HepG2 (cell line): ENCODE measurements around the gene TP53AIP1. TPM values are rescaled to one million over a fixed set of nuclear protein-coding genes. Genes with fewer than 3 reads are reported as not detected.

Experiments used
- ATAC-seq: fragments of 200-7000 bp; cut with Tn5 transposase; 3 replicates; pipeline ENCODE4 v1.9.1; 2020; ENCODE audit warnings: mild to moderate bottlenecking, moderate library complexity
- BruUV-seq: library from RNA; stranded (reverse); fragments of 400-500 nt; replicated peaks from 2 replicates; lab custom pipeline; 2021; lab: Mats Ljungman, UMichigan
- CTCF ChIA-PET: fragments of 300-600 bp; formaldehyde crosslinking; extraction: SDS; loops from one replicate; lab custom pipeline; 2021; ENCODE audit warnings: low total read pairs, inconsistent platforms, low intra/inter-chr PET ratio; lab: Yijun Ruan, JAX
- POLR2A ChIA-PET: fragments of 350-600 bp; sonication (Branson Sonifier 250); formaldehyde crosslinking; loops from one replicate; lab custom pipeline; 2020; ENCODE audit warnings: antibody characterized with exemption, inconsistent platforms; lab: Yijun Ruan, JAX
- DNase-seq: peaks from one replicate; pipeline ENCODE4 v3.0.0-alpha.2; 2015; ENCODE audit warnings: low spot score
- FAIRE-seq: peaks from 3 replicates; lab custom pipeline; 2011; peaks lifted over from hg19 to GRCh38; lab: Jason Lieb, UNC
- H2AFZ ChIP-seq: one replicate; pipeline ENCODE4 v1.6.1; 2011; ENCODE audit warnings: low read length, inconsistent platforms
- H3K27ac ChIP-seq: fragments of 300-600 bp; 3 replicates; pipeline ENCODE4 v1.8.0; 2011; ENCODE audit warnings: mixed run types, mild to moderate bottlenecking, mixed read lengths, low read length, inconsistent platforms; ENCODE audit not compliant: insufficient read depth; ENCODE audit errors: extremely low read length
- H3K27me3 ChIP-seq, 2 experiments: fragments of 200-600 bp in 1 of 2; 2 replicates in 1 of 2; 3 replicates in 1 of 2; pipeline versions ENCODE4 v1.6.0 to v1.8.0; 2011; ENCODE audit warnings: low read length in 2 of 2, mild to moderate bottlenecking in 2 of 2, moderate library complexity in 2 of 2, inconsistent platforms in 1 of 2; ENCODE audit not compliant: insufficient read depth in 2 of 2, control insufficient read depth in 1 of 2
- H3K36me3 ChIP-seq, 2 experiments: fragments of 200-600 bp in 1 of 2; replicated peaks in 1 of 2; 2 replicates in 1 of 2; 3 replicates in 1 of 2; pipeline versions ENCODE4 v1.5.1 to v1.8.0; 2011; ENCODE audit warnings: low read length in 2 of 2, inconsistent platforms in 1 of 2; ENCODE audit not compliant: insufficient read depth in 2 of 2, control insufficient read depth in 1 of 2
- H3K4me1 ChIP-seq: 2 replicates; pipeline ENCODE4 v1.5.1; 2012; ENCODE audit warnings: low read length, inconsistent platforms; ENCODE audit not compliant: insufficient read depth
- H3K4me2 ChIP-seq: 2 replicates; pipeline ENCODE4 v1.6.0; 2011; ENCODE audit warnings: low read depth, low read length, inconsistent platforms
- H3K4me3 ChIP-seq, 3 experiments: fragments of 200-600 bp in 1 of 3; sonication (generic), shearing (Covaris generic) in 1 of 3; replicated peaks in 1 of 3; 2 replicates each; pipeline ENCODE4 v1.5.1; 2011 to 2016; ENCODE audit warnings: low read length in 3 of 3, inconsistent platforms in 2 of 3, low read depth in 2 of 3, mild to moderate bottlenecking in 2 of 3, control low read depth in 1 of 3, mixed read lengths in 1 of 3; ENCODE audit not compliant: insufficient read depth in 1 of 3
- H3K79me2 ChIP-seq: one replicate; pipeline ENCODE4 v1.6.1; 2011; ENCODE audit warnings: low read length, inconsistent platforms; ENCODE audit not compliant: insufficient read depth
- H3K9ac ChIP-seq: 2 replicates; pipeline ENCODE4 v1.6.0; 2011; ENCODE audit warnings: mild to moderate bottlenecking, low read depth, low read length, inconsistent platforms; ENCODE audit not compliant: insufficient read depth
- H3K9me3 ChIP-seq: 2 replicates; pipeline ENCODE4 v1.5.1; 2012; ENCODE audit warnings: mild to moderate bottlenecking, low read length
- H4K20me1 ChIP-seq: 2 replicates; pipeline ENCODE4 v1.6.0; 2011; ENCODE audit warnings: inconsistent platforms, mild to moderate bottlenecking, low read length, moderate library complexity; ENCODE audit not compliant: insufficient read depth
- ISL2 ChIP-seq: sonication (generic); formaldehyde crosslinking; IDR thresholded peaks from 2 replicates; pipeline ENCODE4 v1.5.0; 2020; ENCODE audit warnings: missing genetic modification reagents
- KDM5B ChIP-seq: sonication (generic); formaldehyde crosslinking; IDR thresholded peaks from 2 replicates; pipeline ENCODE4 v1.4.0; 2020; ENCODE audit warnings: missing genetic modification reagents, mild to moderate bottlenecking, borderline replicate concordance
- NFIB ChIP-seq: sonication (generic); formaldehyde crosslinking; IDR thresholded peaks from 2 replicates; pipeline ENCODE4 v1.9.0; 2021; ENCODE audit warnings: missing genetic modification reagents, mild to moderate bottlenecking, borderline replicate concordance
- NR2F2 ChIP-seq: IDR thresholded peaks from 2 replicates; pipeline ENCODE4 v1.6.1; 2012; ENCODE audit warnings: low read depth, inconsistent platforms, borderline replicate concordance
- SYNCRIP ChIP-seq: fragments of 200-400 bp; formaldehyde crosslinking; IDR thresholded peaks from 2 replicates; pipeline ENCODE4 v1.6.1; 2018; ENCODE audit warnings: mild to moderate bottlenecking, low read depth, low read length; ENCODE audit not compliant: insufficient read depth
- THAP11 ChIP-seq: IDR thresholded peaks from 2 replicates; pipeline ENCODE4 v1.6.1; 2016; ENCODE audit warnings: missing biosample characterization, missing genetic modification reagents
- U2AF2 ChIP-seq: fragments of 200-400 bp; formaldehyde crosslinking; IDR thresholded peaks from 2 replicates; pipeline ENCODE4 v1.6.1; 2017; ENCODE audit warnings: low read depth, mild to moderate bottlenecking, low read length
- ZNF33B ChIP-seq: sonication (generic); formaldehyde crosslinking; IDR thresholded peaks from 2 replicates; pipeline ENCODE4 v1.5.1; 2020; ENCODE audit warnings: mild to moderate bottlenecking, missing genetic modification reagents
- ZSCAN22 ChIP-seq: sonication (generic); formaldehyde crosslinking; IDR thresholded peaks from 2 replicates; pipeline ENCODE4 v1.4.0; 2020; ENCODE audit warnings: mild to moderate bottlenecking, missing genetic modification reagents
- WGBS: methylation state at CpG from one replicate; pipeline ENCODE4 v1.1.6; 2017; ENCODE audit warnings: low lambda C conversion rate; 5-methylcytosine and 5-hydroxymethylcytosine counted together
- in situ Hi-C: cut with HindIII; loops from 2 replicates; pipeline ENCODE4 v1.10.0; 2017; ENCODE audit warnings: low pct_unique_long_range_greater_than_20kb; ENCODE audit not compliant: extremely low pct_ligation_motif_present
- intact Hi-C: fragments of 100-400 bp; cut with micrococcal nuclease; formaldehyde crosslinking; loops from one replicate; pipeline ENCODE4 v1.10.0; 2022; ENCODE audit not compliant: unreplicated experiment
- polyA plus RNA-seq, 8 experiments: library from polyadenylated mRNA; depleted of rRNA in 3 of 8; stranded (reverse) in 7 of 8; unstranded in 1 of 8; fragments of >200 nt; fragmentation: Illumina TruSeq in 4 of 8; extraction: Trizol in 4 of 8; gene quantifications; 2 replicates each; pipeline versions ENCODE4 v1.2.1 to v1.2.3, GENCODE V29; 2011 to 2016; ENCODE audit warnings: low read depth in 4 of 8, missing spikeins in 1 of 8, mixed read lengths in 1 of 8; ENCODE audit not compliant: insufficient read depth in 1 of 8
- total RNA-seq, 5 experiments: library from RNA; depleted of rRNA; stranded (reverse); fragments of >200 nt; fragmentation: Illumina TruSeq; extraction: Trizol; gene quantifications; 2 replicates each; pipeline ENCODE4 v1.2.3, GENCODE V29; 2016; ENCODE audit warnings: low read depth in 1 of 5
- TF ChIP-seq, protein P1 (sequence below): IDR thresholded peaks from 2 replicates; pipeline ENCODE4 v1.6.1; 2012; ENCODE audit warnings: low read length, improper control_type of control experiment
- TF ChIP-seq, protein P2 (sequence below): sonication (generic); formaldehyde crosslinking; IDR thresholded peaks from 2 replicates; pipeline ENCODE4 v1.8.0; 2022; ENCODE audit warnings: mild to moderate bottlenecking, missing genetic modification reagents, moderate library complexity

The TP53AIP1 gene
- total and polyA plus RNA-seq, 2 of the 13 experiments (the other 11 are each of a cell fraction or from before 2014, with no cell fraction given): 0.11 TPM; not detected in 1

DNA sequence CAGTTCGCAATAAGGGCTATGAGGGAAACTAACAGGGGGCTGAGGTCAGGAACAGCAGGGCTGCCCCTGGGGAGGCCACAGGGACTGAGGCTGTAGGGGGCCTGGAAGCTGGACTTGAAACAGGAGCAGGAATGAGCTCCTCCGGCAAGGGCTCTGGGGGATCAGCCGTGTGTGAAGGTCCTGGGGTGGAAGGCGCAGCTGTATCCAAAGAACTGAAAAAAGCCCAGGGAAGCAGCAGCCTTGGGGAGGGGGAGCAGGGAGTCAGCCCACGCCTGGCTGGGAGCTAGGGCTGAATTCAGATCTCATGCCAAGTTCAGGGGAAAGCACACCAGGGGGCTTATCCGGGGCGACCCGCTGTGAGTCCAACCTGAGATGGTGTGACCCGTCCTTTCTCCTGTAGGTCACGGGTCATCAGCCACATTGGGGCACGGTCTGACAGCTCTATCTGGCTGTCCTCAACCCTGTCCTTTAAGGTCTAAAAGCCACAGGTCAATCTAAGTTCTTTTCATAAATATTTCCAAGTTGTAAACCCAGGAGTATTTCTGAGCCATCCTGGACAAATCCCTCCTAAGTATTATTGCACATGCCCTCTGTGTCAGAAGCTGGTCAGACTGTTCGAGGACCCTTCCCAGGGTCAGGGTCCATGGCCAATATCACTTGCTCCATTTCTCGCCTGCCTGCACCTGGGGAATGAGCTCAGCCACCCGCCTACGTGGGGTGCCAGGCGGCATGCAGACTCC lies 18.0 kb downstream of the TP53AIP1 start:
- Histone ChIP-seq H3K4me3 (no peak overlapping the region), H3K4me1 (no peaks in the 10 kb centered on the region), H3K9ac (no peak overlapping the region), H2AFZ (no peak overlapping the region), H3K27me3 (peaks cover 2 to 54% of the 10 kb centered on the region in 2 experiments), H3K36me3 (no peaks in the 10 kb centered on the region), H3K9me3 (no peaks in the 10 kb centered on the region), H3K79me2 (no peaks in the 10 kb centered on the region), H3K27ac (no peak overlapping the region), H3K4me2 (no peak overlapping the region), H4K20me1 (no peaks in the 10 kb centered on the region)
- intact Hi-C loops: no loop called here
- CTCF ChIA-PET: no interaction called here
- in situ Hi-C loops: no loop called here
- TF ChIP-seq ZNF33B (CRISPR knock-in tag) (no peak), THAP11 (CRISPR knock-in tag) (no peak), NR2F2 (no peak), ISL2 (CRISPR knock-in tag) (no peak), U2AF2 (no peak), NFIB (CRISPR knock-in tag) (no peak), SYNCRIP (no peak), ZSCAN22 (CRISPR knock-in tag) (no peak), KDM5B (CRISPR knock-in tag) (no peak)
- TF ChIP-seq, protein P1, sequence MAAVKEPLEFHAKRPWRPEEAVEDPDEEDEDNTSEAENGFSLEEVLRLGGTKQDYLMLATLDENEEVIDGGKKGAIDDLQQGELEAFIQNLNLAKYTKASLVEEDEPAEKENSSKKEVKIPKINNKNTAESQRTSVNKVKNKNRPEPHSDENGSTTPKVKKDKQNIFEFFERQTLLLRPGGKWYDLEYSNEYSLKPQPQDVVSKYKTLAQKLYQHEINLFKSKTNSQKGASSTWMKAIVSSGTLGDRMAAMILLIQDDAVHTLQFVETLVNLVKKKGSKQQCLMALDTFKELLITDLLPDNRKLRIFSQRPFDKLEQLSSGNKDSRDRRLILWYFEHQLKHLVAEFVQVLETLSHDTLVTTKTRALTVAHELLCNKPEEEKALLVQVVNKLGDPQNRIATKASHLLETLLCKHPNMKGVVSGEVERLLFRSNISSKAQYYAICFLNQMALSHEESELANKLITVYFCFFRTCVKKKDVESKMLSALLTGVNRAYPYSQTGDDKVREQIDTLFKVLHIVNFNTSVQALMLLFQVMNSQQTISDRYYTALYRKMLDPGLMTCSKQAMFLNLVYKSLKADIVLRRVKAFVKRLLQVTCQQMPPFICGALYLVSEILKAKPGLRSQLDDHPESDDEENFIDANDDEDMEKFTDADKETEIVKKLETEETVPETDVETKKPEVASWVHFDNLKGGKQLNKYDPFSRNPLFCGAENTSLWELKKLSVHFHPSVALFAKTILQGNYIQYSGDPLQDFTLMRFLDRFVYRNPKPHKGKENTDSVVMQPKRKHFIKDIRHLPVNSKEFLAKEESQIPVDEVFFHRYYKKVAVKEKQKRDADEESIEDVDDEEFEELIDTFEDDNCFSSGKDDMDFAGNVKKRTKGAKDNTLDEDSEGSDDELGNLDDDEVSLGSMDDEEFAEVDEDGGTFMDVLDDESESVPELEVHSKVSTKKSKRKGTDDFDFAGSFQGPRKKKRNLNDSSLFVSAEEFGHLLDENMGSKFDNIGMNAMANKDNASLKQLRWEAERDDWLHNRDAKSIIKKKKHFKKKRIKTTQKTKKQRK: no peak
- TF ChIP-seq, protein P2, sequence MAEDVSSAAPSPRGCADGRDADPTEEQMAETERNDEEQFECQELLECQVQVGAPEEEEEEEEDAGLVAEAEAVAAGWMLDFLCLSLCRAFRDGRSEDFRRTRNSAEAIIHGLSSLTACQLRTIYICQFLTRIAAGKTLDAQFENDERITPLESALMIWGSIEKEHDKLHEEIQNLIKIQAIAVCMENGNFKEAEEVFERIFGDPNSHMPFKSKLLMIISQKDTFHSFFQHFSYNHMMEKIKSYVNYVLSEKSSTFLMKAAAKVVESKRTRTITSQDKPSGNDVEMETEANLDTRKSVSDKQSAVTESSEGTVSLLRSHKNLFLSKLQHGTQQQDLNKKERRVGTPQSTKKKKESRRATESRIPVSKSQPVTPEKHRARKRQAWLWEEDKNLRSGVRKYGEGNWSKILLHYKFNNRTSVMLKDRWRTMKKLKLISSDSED (CRISPR knock-in tag): no peak
- no peak; the same call in 2 of the 3 replicates for ATAC-seq
- 27% methylated on average over 8 of the region's 16 CpGs for whole genome bisulfite sequencing
- FAIRE-seq: no peak
- BruUV-seq: no TSS peak
- POLR2A ChIA-PET: no interaction called here
- DNase-seq: no peak
